NCI-H1417 (cell line): Measurements from ENCODE around the gene PTCH1.
A peak's percentile ranks its signal among the peaks of the same experiment; 100 is the strongest.

Source experiments
- DNase-seq, 3 experiments: peaks; one replicate each; lab custom pipeline; 2025; lab: John Stamatoyannopoulos, UW

PTCH1 gene

DNA sequence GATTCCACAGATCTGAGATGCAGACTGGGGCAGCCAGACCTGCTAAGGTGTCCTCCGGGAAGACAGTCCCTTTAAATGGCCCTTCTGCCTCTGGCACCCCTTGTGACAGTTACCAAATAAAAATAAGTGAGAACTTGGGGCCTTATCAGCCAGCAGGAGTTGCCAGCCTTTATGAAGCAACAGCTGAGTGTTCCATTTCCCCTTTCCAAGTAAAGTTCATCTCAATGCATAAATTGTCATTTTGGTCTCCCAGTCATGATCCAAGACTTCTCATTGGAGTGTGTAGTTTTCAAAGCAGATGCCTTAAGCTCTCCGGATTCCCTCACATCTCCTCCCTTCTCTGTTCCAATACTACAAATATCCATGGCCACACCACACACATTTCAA lies 4.1 kb downstream of the PTCH1 start:
- no peak for DNase-seq

DNA sequence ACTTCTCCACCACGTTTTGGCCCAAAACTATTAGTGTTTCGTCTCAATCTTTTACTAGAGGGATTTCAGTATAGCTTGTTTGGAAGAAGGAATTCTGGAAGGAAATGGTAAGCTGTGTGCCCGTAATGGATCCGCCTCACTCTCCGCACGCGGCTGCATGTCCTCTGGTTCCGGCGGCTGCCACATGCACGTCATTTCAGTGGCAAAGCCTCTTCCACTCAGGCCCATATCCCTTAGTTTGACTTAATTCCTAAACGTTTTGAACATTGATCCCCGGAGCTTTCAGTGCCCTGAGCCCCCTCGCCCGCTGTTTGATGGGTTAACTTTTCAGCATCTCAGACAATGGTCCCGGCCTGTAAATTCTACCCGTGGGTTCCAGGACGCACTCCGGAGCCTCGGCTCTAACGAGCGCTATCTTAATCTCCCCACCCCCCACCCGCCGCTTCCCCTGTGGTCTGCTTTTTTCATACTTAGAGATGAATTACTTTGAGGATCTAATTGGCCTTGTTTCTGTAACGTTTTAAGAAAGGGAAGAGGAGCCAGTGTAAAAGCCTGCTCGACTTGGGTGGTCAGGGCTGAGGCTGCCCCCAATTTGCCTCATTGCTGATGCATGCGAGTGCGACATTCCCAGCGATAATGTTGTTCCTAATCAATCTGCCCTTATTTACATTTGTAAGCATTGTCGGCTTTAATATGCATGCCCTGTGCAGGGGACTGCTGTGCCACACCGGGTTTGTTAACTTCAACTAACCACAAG lies 4.6 kb downstream of the PTCH1 start:
- DNase-seq, result peak; percentile 1 to 83 (median 75)

DNA sequence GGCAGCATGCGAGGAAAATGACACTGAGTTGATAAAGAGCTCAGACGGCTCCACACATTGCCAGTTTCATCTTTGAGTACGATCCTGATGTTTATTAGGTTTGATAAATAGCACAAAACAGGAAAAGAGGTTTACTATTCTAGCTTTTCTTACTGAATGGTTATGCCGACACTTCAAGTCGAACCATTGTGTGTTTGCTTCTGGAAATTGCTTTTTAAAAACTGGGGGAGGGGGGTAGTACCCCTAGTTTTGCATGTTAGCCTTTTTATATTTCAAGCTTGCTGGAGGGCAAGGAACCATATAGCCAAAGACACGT lies 5.2 kb downstream of the PTCH1 start:
- no peak for DNase-seq

DNA sequence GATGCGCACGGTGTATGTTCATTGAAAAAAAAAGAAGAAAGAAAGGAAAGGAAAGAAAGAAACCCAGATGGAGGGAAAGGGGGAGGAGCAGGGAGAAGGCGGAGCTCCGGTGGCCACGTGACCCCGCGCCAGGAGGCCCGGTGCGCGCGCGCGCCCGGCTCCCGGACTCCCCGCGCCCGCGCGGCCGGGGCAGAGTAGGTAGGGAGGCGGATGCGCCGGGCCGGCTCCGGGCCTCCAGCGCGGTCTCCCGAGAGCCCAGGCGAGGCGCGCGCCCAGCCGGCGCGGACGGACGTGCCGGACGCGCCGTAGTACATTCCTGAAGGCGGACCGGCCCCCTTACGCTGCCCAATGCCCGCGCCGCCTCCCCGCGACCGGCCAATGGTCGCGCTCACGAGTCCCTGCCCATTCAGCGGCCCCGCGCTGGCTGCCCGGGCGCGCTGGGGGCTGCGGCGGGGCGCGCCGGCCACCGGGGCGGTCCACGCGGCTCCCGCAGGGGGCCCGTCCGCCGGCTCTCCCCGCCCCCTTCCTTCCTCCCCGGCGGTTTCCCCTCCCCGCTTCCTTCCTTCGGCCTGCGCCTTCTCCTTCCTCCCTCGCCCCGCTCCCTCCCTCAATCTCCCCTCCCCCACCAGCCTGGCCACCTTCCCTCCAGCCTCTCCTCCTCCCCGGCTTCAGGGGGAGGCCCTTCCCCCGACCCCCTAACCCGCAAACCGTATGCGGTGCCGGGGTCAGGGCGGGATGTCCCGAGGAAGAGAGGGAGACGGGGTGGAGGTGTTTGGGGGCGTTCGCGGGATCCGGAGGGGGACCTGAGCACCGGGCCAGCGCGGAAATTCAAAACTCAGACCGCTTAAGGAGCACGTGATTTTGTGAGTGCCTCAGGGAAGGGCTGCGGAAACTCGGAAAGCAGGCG lies 5.8 kb downstream of the PTCH1 start:
- peak; percentile 86 to 98 (median 97) for DNase-seq

DNA sequence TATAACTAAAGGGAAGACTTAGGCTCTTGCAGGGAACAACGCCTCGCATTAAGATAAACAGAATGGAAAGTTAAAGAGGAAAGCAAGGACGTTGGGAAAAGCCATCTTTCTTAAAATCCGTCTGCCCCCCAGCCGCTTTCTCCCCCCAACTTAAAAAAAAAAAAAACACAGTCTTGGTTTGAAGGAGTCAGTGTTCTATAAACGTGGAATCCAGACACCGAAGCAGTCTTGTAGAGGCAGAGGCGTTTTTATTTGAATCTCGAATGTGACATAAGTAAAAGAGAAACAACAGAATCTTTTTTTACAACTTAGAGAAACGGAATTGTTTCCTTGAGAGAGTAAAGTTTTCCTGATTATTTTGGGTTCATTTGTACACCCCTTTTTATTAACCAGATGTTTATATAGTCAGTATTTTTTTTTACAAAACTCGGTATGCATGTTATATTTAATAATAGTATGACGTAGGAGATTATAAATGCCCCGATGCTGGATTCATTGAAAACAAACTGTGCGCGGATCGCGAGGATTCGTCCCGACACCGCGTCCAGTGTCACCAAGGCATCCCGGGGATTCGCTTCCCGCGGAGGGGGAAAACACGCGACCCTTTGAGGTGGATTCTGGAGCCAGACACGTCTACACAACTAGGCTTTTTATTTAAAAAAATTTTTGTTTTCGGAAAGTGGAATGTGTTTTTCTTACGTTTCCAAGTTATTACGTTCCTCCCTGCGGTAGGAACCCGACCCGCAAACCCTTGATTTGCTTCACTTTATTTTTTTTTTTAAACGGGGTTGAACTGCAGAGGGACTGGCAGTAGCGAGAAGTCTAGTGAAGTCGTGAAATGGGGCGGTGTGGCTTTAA lies 6.7 kb downstream of the PTCH1 start:
- peak in 2 of 3 experiments; percentile 29 to 87 for DNase-seq

DNA sequence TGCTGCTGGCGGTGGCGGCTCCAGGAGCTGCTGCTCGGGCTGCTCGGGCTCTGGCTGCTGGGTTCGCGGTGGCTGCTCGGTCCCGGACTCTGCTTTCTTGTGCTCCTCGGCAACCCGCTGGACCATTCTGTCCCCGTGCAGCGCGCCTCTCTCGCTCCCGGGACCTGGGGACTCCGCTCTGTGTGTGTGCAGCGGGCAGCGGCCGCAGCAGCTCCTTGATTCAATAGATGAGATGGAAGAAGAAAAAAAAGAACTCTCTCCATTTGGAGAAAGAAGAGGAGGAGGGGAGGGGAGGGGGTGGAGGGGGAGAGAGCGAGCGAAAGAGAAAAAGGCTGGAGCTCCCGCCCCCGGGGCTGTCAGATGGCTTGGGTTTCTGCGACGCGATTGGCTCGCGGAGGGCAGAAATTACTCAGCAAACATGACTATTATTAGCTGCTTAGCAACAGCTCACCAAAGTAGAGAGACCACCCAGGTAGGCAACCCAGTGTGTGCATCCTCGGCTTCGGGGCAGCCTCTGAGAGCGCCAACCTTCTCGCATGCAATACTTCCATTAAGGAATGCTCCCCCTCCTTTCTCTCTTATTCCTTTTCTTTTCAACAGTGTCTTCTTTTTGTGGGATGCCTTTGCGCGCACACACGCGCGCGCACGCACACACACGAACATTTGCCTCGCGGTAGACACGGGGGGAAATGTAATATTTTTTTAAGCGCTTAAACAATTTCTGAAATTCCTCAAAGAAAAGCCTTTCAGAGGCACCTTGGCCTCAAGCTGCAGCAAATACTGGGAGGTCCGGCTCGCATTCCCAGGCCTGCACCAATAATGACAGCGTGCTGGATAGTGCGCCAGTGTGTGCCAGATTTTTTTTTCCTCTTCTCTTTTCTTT lies 7.6 kb downstream of the PTCH1 start:
- peak; percentile 89 to 99 (median 96) for DNase-seq

DNA sequence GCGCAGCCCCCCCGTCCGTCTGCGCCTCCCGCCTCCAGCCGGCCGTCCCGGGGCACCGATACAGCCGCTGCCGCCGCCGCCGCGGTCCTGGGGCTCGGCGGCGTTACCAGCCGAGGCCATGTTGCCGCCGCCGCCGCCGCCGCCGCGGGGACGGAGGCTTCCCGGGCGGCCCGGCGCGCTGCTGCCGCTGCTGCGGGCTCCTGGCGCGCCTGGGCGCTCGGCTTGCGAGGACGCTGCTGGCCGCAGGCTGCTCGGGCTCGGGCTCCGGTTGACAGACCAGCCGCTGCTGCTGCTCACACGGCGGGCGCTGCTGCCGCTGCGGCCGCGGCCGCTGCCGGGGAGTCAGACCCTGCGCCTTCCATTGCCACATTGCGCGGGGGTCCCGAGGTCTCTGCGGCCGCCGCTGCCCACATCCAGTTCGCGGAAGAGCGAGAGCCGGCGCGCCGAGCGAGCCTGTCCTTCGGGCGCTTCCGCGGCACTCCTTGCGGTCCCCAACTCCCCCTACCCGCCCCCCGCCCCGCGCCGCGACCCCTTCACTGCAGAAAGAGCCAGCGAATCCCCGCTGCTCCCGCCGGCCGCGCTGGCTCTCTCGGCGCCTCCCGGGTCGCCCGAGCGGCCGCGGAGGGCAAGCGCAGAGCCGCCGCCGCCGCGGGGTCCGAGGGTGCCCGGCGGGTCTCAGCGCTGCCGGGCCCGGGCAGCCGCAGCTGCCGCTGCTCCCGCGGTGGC lies 8.4 kb downstream of the PTCH1 start:
- peak in 2 of 3 experiments; percentile 4 to 78 for DNase-seq

DNA sequence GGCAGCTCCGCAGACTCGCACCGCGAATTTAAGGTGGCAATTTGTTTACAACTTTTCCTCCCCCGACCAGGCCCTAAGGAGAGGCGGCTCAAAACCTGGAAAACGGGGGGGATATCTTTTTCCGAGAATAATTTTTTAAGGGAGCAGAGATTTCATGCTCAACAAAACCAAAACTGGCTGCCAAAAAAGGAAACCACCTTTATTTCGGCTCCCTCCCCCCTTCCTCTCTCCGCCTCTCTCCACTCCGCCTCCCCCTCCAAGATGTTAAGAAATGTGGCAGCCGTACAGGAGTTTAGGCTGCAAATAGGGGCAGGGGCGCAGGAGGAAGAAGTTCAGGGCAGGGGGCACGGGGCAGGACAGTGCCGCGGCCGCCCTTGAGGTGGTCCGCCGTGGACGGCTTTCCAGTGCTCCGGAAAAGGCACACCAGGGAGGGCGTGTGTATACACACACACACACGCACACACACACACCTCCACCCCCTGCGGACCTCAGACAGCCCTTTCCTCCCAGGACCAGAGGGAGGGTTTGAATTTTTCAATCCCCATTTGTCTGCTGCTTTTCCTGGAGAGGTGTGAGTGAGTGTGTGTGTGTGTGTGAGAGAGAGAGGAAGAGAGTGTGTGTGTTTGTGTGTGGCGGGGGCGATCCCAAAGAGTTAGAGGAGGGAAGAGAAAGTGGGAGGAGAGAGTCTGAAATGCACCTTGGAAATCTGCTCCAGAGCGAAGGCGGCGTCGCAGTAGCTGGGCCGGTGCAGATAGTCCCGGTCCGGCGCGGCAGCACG lies 9.1 kb downstream of the PTCH1 start:
- peak; percentile 41 to 79 (median 75) for DNase-seq

DNA sequence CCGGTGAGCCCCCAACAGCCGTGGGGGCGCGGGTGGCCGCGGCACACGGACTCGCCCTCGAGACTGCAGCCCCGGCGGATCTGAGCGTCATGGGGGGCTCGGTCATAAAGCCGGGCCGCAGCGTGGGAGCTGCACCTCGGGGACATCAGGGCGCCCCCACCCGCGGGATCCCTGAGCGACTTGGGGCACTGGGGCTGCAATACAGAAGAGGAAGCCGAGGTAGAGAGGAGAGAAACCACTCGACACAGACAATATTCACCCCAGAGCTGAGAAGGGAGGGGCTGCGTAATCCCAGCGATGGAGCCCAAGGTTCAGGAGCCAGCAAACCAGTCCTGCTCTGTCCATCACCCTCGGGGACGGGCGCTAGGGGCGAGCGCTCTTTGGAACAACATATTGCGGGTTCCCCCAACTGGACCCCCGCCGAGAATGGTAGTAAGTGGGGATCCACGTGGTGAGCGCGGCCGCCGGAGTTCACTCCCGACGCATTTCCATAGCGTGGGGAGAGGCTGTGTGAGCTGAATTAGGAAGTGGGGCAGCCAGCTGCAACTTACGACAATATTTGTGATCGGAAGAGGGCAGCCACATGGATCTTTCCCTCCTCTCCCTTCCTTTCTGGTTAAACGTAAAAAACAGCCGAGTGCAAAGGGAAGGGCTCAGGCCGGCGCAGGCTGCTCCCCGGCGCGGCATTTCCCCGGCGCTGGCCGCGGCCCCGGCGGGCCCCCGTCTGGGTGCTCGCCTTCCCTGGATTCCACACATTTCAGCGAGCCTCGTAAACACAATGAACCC lies 9.9 kb downstream of the PTCH1 start:
- peak; percentile 34 to 88 (median 85) for DNase-seq

DNA sequence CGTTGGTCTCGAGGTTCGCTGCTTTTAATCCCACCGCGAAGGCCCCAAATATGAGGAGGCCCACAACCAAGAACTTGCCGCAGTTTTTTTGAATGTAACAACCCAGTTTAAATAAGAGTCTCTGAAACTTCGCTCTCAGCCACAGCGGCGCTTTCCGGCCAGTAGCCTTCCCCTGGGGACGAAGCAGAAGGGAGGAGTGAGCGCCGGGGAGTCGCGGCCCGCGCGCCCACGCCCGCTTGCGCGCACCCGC lies 10.4 kb downstream of the PTCH1 start:
- DNase-seq, result peak; percentile 23 to 88 (median 87)

DNA sequence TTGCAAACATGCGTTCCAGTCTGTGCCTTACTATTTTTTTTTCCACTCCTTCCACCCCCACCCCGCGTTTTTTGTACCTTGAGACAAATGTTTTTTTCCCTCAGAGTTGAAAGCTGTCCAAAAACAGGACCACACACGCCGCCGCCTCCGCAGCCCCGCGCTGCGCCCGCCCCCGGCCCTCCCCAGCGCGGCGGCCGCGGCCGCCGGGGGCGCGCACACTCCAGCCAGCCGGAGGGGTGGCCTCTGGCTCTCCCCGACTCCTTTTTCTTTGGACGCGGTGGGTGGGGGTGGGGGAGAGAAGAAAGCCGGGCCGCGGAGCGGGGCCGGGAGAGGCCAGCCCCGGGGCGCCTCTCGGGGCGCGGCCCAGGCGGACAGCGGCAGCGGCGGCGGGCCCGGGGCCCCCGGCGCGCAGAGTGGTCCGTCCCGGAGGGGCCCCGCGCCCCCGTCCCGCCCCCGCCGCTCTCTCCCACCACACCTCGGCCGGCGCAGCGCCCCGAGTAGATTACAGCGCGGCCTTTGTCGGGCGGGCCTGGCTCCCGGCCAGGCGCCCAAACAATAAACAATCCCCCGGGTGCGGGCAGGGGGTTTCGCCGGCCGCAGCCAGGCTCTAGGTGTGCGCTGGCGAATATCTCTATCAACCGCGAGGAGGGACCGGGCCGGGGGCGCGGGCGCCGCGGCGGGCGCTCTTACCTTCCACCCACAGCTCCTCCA lies 10.9 kb downstream of the PTCH1 start:
- peak; percentile 31 to 89 (median 87) for DNase-seq

DNA sequence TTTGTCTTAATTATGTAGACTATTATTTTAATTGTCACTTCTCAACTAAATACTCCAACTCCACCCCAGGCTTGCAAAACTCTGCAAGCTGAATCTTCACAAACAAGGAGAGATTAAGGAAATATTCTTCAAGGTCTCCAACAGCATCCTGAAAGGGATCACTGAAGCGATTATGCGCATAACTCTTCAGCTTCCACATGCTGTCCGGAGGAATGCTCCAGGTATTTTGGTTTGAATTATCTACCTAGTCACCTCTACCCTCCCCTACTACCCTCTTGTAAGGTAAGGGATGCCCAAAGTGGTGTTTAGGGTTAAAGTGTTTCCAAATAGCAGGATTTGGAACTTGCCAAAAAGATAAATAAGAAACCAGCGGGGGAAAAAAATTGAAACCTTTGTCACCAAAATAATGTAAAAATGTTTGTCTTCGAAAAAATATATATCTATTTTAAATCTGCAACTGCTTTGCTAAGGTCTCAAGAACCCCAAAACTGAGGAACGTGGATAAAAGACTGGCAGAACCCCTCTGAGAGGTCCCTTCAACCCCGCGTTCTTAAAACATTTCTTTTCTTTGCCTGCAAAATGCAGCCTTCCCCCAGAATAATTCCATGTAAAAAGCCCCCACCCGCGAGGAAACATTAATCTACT lies 11.6 kb downstream of the PTCH1 start:
- DNase-seq, result peak in 1 of 3 experiments; percentile 51

DNA sequence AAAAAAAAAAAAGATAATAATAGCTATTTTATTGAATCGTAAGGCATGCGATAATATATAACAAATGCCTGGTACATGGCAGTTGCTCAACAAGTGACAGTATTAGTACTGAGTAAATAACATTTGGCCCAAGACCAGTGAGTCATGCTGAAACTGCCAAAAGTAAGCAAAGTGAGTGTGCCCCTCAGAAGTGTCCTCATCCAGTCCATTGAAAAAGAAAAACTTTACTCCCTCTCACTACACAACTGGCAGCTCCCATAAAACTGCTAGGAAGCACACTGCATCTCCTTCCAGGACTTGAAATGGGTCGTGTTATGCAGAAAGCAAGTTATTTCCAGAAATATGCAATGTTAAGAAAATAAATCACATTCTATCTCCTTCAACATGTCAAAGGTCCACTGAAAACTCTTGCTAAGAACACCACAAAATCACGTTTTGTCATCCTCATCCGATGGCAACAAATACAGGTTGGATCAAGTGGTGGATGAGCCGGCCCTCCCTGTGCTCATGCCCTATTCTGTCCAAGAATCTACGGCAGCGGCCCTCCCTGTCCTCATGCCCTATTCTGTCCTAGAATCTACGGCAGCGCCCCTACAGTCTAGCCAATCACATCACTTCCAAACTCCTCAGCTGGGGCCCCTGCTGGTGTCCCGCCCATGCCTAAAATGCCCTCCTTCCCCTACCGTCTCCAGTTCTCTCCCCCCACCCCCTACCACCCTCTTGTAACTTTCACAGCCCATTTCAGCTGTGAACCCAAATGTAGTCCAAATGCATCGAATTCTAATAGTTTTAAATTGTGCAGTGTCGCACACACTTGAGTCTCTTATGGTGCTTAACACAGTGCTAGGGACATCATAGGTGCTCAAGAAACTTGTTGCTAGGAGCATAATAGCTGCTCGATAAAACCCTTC lies 12.5 kb downstream of the PTCH1 start:
- DNase-seq, result no peak

DNA sequence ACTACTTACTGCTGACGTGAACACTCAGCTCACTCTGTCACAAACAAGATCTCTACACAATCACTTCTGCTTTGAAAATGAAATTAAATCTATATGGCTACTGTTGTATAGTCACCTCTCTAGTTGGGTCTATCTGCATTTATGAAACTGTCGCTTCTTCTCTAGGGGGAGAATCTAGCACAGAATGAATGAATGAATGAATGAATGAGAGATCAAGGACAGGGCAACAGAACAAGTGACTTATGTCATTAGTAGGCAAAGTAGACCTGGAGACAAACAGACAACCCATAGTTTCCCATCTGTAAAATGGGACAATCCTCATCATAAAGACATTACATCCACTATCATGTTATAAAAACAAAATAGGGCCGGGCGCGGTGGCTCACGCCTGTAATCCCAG lies 13.4 kb downstream of the PTCH1 start:
- no peak for DNase-seq

DNA sequence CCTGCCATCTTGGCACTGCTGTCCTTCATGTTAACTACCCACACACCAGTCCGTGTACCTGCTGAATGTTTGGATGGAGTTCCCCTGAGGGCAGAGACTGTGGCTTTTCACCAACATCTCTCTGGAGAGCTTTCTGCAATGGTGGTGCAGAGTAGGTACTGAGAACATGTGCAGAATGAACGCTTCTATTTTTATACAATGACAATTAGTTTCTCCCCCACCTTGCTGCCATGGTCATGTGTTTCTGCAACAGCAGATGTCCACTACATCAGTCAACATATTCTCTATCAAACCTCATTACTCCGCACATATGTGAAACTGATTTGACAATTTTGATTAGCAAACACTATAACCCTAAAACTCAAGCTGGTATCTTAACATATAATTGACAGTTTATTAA lies 14.5 kb downstream of the PTCH1 start:
- DNase-seq, result peak in 1 of 3 experiments; percentile 28

DNA sequence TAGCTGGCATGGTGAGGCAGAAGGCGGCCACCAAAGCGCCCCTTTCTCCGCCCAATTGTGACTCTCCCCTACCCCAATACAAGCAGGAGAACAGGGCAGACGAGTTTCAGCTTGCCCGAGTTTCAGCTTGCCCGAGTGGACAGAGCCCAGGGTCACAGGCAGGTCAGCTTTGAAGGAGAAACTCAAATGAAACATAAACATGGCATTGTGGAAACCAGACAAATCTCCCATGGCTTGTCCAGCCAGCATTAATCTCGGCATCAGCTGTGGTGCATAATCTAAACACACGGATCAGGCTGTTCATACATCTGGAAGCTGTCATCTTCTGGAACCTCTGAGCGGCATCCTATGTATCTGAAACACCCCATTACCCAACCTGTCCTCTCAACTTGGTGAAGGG lies 16.9 kb downstream of the PTCH1 start:
- DNase-seq, result peak in 1 of 3 experiments; percentile 34
